Measurements from ENCODE around the gene CCDC154. TPM values are rescaled to one million over a fixed set of nuclear protein-coding genes. Genes with fewer than 3 reads are reported as not detected.

The CCDC154 gene
- total RNA-seq, 4 donors from 2014 or later, result 0.49 to 0.61 (median 0.52) TPM; not detected in 1

DNA sequence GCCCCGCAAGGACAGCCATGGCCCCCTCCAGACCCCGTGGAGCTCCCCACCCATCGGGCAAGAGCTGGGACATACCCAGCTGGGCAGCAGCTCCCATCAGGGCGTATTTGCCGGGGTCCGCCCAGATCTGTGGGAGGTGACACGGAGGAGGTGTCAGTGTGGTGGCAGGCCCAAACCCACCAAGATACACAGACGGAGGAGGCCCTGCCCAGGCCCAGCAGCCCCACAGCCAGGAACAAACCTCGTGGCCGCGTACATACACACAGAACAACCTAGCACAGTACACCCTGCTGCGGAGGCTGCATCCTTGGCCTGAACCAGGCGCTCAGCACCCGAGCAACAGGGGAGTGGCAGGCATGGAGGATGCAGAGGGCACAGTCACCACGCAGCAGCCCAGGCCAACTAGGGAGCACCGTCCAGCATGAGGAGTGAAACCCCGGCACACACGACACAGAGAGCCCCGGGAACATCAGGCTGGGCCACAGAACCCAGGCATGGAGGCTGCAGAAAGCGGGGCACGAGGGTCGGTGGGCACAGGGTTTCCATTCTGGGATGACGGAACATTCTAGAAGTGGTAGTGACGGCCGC, 4.9 kb upstream of the CCDC154 start:
- intact Hi-C loops (cut with DNase I; ENCODE audit: low total_unique reads), result no loop called here
- 92 to 94% methylated on average over 20 to 25 of the region's 25 CpGs for WGBS, 2 donors
- no peak for TF ChIP-seq POLR2A (IDR thresholded peaks at IDR 0.05)
- TF ChIP-seq, protein P1, sequence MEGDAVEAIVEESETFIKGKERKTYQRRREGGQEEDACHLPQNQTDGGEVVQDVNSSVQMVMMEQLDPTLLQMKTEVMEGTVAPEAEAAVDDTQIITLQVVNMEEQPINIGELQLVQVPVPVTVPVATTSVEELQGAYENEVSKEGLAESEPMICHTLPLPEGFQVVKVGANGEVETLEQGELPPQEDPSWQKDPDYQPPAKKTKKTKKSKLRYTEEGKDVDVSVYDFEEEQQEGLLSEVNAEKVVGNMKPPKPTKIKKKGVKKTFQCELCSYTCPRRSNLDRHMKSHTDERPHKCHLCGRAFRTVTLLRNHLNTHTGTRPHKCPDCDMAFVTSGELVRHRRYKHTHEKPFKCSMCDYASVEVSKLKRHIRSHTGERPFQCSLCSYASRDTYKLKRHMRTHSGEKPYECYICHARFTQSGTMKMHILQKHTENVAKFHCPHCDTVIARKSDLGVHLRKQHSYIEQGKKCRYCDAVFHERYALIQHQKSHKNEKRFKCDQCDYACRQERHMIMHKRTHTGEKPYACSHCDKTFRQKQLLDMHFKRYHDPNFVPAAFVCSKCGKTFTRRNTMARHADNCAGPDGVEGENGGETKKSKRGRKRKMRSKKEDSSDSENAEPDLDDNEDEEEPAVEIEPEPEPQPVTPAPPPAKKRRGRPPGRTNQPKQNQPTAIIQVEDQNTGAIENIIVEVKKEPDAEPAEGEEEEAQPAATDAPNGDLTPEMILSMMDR (IDR thresholded peaks at IDR 0.05), result no peak
- no peak for DNase-seq (ENCODE audit: low spot score in 2 of 2)
- H3K4me3 ChIP-seq (ENCODE audit: low read depth, poor library complexity, severe bottlenecking), result no peak overlapping the region

- intact Hi-C loops (cut with DNase I; ENCODE audit: low total_unique reads), result no loop called here
- DNase-seq (ENCODE audit: low spot score in 2 of 2), result no peak
- 85 to 89% methylated on average over 21 to 28 of the region's 30 CpGs for WGBS, 2 donors
- H3K4me3 ChIP-seq (ENCODE audit: low read depth, poor library complexity, severe bottlenecking), result no peak overlapping the region
- TF ChIP-seq, protein P1 (IDR thresholded peaks at IDR 0.05), result no peak
- TF ChIP-seq POLR2A (IDR thresholded peaks at IDR 0.05), result no peak
Measured at GRCh38 chr16:1448536-1449116, 4.3 kb upstream of the CCDC154 start.

DNA sequence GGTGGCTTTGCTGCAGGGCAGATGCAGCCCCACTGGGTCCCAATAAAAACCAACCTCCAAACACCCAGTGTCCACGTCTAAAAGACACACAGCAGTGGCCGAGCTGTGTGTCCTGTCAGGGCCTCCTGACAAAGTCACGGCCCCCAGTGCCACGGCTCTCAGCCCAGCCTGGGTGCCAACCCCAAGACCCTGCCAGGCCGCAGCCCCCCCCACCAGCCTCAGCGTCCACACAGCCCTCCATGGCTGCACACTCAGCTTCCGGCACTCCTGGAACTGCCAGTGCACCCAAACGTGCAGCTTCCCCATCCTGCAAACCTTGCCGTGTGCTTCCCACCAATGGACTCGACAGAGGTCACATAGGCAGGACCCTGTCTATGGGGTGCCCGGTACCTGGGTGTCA, 3.6 kb upstream of the CCDC154 start:
- intact Hi-C loops (cut with DNase I; ENCODE audit: low total_unique reads), result no loop called here
- DNase-seq (ENCODE audit: low spot score in 2 of 2), result no peak
- TF ChIP-seq, protein P1 (IDR thresholded peaks at IDR 0.05), result no peak
- no peak for TF ChIP-seq POLR2A (IDR thresholded peaks at IDR 0.05)
- H3K4me3 ChIP-seq (ENCODE audit: low read depth, poor library complexity, severe bottlenecking), result no peak overlapping the region
- 90 to 91% methylated on average over 9 to 11 of the region's 11 CpGs for WGBS, 2 donors

DNA sequence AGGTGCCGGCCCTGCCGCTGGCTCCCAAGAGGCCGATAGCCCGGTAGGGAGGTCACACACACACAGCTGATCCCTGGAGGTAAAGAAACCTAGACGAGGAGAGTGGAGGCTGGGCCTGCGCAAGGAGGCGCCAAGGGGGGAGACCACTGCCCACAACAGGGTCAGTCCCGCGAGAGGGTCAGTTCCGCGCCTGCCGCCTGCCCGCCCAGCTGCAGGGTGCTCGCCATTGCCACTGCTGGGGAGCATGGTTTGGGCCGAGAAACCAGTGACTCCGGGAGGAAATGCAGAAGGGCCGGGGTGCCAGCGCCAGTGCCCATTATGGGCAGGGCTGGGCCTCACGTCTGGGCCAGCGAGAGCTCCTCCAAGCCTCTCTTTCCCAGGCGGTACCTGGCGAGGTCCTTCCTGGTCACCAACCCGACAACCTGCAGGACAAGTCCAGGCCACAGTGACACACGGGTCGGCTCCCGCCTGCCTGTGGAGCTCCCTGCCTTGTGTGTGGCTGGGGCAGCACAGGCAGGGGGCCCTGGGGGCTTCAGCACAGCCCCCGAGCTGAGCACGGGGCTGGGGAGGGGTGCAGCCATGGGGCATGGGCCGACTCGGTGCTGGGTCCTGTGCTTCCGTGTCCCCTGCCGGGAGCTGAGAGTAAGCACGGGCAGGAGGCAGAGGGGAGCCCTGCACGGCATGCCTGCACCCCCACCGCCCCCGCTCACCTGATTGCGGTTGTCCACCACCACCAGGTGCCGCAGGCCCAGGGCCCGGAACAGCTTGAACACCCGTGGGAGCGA, 2.1 kb upstream of the CCDC154 start:
- intact Hi-C loops (cut with DNase I; ENCODE audit: low total_unique reads), result no loop called here
- DNase-seq (ENCODE audit: low spot score in 2 of 2), result no peak
- TF ChIP-seq, protein P1 (IDR thresholded peaks at IDR 0.05), result no peak
- TF ChIP-seq POLR2A (IDR thresholded peaks at IDR 0.05), result no peak
- no peak overlapping the region for H3K4me3 ChIP-seq (ENCODE audit: low read depth, poor library complexity, severe bottlenecking)
- 89 to 91% methylated on average over 30 to 35 of the region's 41 CpGs for WGBS, 2 donors

GRCh38 chr16:1445518-1446203, 1.3 kb upstream of the CCDC154 start:
- intact Hi-C loops (cut with DNase I; ENCODE audit: low total_unique reads), result no loop called here
- no peak overlapping the region for H3K4me3 ChIP-seq (ENCODE audit: low read depth, poor library complexity, severe bottlenecking)
- WGBS, 2 donors, result 88 to 91% methylated on average over 12 to 20 of the region's 25 CpGs
- DNase-seq (ENCODE audit: low spot score in 2 of 2), result no peak
- TF ChIP-seq POLR2A (IDR thresholded peaks at IDR 0.05), result no peak
- TF ChIP-seq, protein P1 (IDR thresholded peaks at IDR 0.05), result no peak
